ENCODE data around the gene S100G.

DNA sequence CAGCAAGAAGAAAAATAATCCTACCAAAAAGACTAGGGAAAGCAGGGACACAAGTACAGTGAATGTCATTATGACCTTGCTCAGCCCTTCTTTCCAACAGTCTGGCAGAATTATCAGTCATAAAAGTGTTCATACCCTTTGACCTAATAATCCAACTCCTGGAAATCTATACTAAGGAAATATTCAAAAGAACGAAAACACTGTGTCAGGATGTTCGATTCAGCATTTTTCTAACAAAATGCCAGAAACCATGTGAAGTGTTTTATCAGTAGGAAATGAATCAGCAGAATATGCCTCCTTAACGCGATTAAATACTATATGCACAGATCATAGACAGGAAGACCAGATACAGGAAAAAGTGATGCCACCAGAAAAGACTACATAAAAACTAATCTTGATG, 16.2 kb upstream of the S100G start:
- no peak for TF ChIP-seq EZH2 (IDR thresholded peaks at IDR 0.05; ENCODE audit: low read depth)
- TF ChIP-seq CTCF (conservative IDR thresholded peaks at IDR 0.05) = no peak

All from PC-9 (cell line).